Medulla oblongata (tissue), 1 donor: Measurements from ENCODE around the gene ADAM12.
"Not testable (repeated sequence)": the region's sequence is repeated elsewhere in the genome, so short reads cannot be mapped to it uniquely, and the experiment has no call there.

Experiments used
- DNase-seq: peaks from one replicate; pipeline ENCODE4 v3.0.0-alpha.2; 2015; ENCODE audit errors: extremely low spot score

Gene ADAM12

GRCh38 chr10:126402721-126403695 lies 14.7 kb upstream of the ADAM12 start:
- no peak for DNase-seq

GRCh38 chr10:126400641-126401040 lies 12.4 kb upstream of the ADAM12 start:
- DNase-seq, result no peak

GRCh38 chr10:126398924-126399323 lies 10.6 kb upstream of the ADAM12 start:
- no peak for DNase-seq

GRCh38 chr10:126398383-126398743 lies 10.1 kb upstream of the ADAM12 start:
- no peak for DNase-seq

- no peak for DNase-seq
Observed at GRCh38 chr10:126397640-126398382, 9.5 kb upstream of the ADAM12 start.

GRCh38 chr10:126397156-126397555 lies 8.9 kb upstream of the ADAM12 start:
- DNase-seq, result no peak

- DNase-seq, result no peak
Observed at GRCh38 chr10:126394948-126395347, 6.7 kb upstream of the ADAM12 start.

GRCh38 chr10:126393076-126393475 lies 4.8 kb upstream of the ADAM12 start:
- no peak for DNase-seq

GRCh38 chr10:126392469-126392868 lies 4.2 kb upstream of the ADAM12 start:
- DNase-seq, result no peak

DNA sequence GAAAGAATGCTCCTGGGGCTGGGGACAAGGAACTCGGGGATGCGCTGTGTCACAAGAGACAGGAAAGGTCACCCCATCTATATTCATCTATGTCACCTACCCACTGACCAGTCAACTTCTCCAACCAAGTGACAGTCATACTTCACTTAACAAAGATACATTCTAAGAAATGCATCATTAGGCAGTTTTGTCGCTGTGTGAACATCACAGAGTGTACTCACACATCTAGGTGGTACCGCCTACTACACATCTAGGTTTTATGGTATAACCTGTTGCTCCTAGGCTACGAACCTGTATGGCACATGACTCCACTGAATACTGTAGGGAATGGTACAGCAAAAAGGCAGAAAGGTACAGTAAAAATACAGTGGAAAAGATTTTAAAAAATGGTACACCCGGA lies 3.8 kb upstream of the ADAM12 start:
- no peak for DNase-seq

DNA sequence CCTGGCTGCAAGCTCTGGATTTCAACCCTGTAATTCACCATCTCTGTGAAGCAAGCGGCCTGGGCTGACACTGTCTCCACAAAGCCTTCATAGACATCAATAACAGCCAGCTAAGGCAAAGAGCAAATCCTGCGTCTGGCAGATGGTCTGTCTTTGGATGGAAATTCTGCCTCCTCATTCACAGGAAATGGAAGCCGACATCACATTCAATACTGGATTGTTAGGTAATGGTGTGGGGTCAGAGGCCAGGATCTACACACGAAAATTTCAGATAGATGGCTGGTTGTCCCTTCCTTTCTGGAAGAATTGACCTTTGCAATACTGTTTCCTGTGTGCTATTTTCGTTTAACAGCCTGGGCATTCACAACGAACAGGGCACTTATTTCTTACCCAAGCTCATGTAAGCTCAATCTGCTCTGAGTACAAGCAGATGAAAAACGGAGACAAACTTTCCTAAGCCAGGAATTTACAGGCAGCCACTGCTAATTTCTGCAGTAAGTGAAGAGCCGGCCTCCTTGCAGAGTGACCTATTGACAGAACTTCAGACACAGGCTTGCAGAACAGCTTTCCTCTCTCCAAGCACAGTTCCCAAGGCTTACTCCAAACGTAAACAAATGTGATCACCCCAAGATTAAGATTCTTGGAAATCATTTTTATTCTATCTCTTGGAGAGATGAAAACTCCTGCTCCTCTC lies 3.1 kb upstream of the ADAM12 start:
- DNase-seq, result peak; percentile 60

- no peak for DNase-seq
Observed at GRCh38 chr10:126390324-126390723, 2.0 kb upstream of the ADAM12 start.

GRCh38 chr10:126387041-126387921 lies 996 bp downstream of the ADAM12 start:
- DNase-seq, result peak; percentile 60

- DNase-seq, result no peak
Observed at GRCh38 chr10:126384269-126384873, 3.9 kb downstream of the ADAM12 start.

DNA sequence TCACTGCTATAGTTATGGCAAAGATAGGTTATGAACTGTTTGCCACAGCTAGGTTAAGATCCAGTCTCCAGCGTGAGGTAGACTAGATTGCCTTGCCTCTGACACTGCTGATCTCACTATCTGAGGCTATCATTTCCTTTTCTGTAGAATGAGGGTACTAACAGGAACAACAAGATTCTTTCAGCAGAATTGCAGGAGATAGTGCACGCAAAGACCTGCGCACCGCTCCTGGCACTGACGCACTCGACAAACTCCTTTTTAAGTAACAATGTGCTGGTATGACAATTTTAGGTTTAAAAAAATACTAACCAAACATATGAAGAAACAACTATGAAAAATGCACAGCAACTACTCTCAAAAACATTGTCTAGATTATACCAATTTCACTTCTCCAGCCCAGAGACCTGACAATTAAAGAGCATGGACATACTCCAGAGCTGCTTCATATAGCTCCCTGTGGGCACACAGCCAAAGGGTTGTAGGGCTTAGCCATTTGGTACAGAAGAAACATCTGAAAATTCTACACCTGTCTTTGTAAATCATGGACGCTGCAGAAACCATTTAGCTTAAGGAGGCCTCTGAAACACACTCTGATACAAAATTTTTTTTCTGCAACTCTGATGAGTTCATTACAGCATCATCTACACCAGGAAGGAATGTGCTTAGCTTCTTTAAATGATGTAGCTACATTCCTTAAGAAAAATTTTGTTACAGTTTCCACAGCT lies 7.8 kb downstream of the ADAM12 start:
- no peak for DNase-seq

DNA sequence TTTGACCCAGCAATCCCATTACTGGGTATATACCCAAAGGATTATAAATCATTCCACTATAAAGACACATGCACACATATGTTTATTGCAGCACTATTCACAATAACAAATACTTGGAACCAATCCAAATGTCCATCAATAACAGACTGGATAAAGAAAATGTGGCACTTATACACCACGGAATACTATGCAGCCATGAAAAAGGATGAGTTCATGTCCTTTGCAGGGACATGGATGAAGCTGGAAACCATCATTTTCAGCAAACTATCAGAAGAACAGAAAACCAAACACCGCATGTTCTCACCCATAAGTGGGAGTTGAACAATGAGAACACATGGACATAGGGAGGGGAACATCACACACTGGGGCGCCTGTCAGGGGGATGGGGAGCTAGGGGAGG lies 9.1 kb downstream of the ADAM12 start:
- not testable (repeated sequence) for DNase-seq

- no peak for DNase-seq
Observed at GRCh38 chr10:126376956-126377355, 11.3 kb downstream of the ADAM12 start.

DNA sequence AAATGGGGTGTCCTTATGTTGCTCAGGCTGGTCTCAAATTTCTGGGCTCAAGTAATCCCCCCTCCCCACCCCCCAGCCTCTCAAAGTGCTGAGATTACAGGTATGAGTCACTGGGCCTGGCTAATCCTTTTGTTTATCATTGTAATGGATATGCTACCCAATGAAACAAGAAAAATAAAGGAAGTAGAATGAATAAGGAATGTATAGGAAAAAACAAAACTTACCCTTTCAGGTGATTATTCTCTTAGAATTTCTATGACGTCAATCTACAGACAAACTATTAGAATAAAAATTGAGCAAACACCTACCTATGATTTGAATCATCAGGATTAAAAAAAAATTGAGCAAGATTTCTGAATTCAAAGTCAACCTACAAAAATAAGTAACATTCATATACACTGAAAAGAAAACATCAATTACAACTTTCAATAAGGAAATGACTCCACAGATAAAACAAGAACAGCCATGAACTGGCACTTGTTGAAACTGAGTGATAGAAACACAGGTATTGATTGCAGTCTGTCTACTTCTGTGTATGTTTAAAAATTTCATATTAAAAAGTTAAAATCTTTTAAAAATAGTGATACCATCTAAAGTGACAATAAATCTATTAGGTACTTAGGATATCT lies 12.2 kb downstream of the ADAM12 start:
- DNase-seq, result no peak

DNA sequence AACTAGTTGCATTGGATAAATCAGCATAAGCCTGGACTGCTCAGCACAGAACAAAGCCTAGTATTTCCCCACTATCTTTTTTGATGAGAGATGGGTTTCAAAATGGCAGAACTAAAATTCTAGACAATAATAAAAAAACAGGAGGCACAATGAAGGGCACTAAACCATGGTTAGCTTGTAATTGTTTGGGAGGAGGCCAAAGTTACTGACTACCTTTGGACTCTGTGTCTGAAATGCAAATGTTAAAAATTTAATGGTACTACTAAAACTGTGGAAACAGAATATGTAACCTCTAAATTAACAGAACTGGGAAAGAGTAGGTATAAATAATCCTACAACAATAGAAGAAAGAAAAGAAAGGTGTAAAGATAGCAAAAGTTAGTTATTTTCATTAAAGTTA lies 13.0 kb downstream of the ADAM12 start:
- DNase-seq, result no peak

- DNase-seq, result no peak
Observed at GRCh38 chr10:126374435-126374834, 13.8 kb downstream of the ADAM12 start.
